OCI-LY1 (cell line): ENCODE data around the gene CALCOCO1.

ENCODE experiments used
- CTCF ChIP-seq: fragments of 200-600 bp; sonication (generic), shearing (Covaris generic); IDR thresholded peaks from 2 replicates; pipeline ENCODE4 v1.5.1; 2017; ENCODE audit warnings: mild to moderate bottlenecking, antibody characterized with exemption, low read length, moderate library complexity, mixed read lengths
- EZH2 ChIP-seq: fragments of 200-600 bp; sonication (generic), shearing (Covaris generic); IDR thresholded peaks from 2 replicates; pipeline ENCODE4 v1.8.0; 2017; ENCODE audit warnings: borderline replicate concordance, mixed run types, mild to moderate bottlenecking, antibody characterized with exemption, low read length, moderate library complexity, mixed read lengths

GRCh38 chr12:53729644-53730043 is 2.4 kb upstream of the CALCOCO1 start:
- TF ChIP-seq CTCF, result no peak
- no peak for TF ChIP-seq EZH2
